Endometrium (tissue), 2 donors: ENCODE measurements around the gene IQCF6.
A peak's percentile ranks its signal among the peaks of the same experiment; 100 is the strongest.
"Not testable (repeated sequence)": the region's sequence is repeated elsewhere in the genome, so short reads cannot be mapped to it uniquely, and the experiment has no call there.

Experiments used
- FAIRE-seq: peaks from 2 replicates; lab custom pipeline; 2012; peaks lifted over from hg19 to GRCh38; lab: Jason Lieb, UNC
- donor health status: control.
- donor health status: control.

Gene IQCF6

DNA sequence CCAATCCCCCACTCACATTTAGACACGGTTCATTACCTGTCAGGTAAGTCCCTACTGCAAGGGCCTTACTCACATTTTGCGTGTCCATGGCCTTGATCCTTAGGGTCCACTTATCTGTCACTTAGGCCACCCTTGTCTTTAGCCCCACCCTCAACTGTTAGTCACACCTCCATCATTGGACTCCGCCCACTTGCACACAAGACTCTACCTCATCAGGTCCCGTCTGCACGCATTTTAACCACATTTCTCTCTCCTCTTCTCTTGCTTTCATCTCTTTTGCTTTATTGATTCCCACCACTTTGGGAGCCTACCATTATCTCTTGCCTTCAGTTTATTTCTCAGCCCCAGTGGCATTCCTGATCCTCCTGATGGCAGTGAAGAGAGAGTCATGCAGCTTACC lies at the start of gene IQCF6:
Gene IQCF6, minus strand, starts transcription at position 101 of the 400 bp plus-strand sequence. Its CDS starts 13 bp downstream, at position 88.
- FAIRE-seq = no peak

DNA sequence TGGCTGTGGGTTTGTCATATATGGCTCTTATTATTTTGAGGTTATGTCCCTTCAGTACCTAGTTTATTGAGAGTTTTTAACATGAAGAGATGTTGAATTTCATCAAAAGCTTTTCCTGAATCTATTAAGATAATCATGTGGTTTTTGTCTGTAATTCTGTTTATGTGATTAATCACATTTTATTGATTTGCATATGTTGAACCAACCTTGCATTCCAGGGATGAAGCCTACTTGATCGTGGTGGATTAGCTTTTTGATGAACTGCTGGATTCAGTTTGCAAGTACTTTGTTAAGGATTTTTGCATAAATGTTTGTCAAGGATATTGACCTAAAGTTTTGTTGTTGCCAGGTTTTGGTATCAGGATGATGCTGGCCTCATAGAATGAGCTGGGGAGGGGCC lies 49.3 kb upstream of the IQCF6 start:
- FAIRE-seq = no peak

DNA sequence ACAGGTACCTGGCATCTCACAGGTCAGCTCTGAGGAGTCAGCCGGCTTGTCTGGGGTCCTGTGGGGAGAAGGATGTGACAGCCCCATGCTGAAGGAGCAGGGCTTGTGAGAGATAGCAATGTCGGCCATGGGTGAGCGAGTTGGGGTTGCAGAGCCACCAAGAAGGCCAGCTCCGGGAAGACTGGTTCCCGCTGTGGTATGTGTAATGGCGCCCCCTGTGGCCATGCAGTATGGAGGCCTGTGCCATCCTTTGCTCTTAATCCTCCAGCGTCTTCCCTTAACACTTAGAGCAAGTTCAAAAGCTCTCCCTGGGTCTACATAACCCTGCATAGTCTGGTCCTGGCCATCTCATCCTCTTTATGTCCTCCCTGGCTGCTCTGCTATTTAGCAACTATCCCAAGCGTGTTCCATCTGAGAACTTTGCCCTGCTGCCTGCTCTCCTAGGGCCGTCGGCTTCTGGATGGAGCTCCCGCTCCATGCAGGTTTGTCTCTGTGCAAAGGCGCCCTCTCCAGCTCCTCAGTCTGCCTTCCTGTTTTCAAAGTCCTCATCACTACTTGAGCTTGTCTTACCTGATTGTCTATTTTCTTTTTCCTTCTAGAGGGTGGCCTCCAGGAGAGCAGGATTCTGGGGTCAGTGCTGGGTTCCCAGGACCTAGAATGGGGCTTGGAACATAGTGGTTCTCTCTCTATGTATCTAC lies 40.8 kb upstream of the IQCF6 start:
- FAIRE-seq = no peak

DNA sequence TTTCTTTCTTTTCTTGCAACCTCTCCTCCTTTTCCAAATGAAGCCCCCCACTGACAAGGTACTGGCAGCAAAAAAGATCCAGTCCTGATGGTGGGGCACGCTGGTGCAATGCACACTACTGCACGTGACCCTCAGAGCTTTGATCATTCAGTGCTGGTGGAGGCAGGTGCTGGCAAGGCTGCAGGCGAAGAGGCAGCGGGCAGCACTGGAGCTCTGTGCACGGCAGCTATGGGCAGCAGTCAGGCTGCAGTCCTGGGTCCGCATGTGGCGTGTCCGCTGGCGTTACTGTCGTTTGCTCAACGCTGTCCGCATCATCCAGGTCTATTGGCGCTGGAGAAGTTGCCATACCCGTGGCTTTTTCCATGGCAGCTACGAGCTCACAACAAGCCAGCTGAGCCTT lies 40.1 kb upstream of the IQCF6 start:
- FAIRE-seq = no peak

DNA sequence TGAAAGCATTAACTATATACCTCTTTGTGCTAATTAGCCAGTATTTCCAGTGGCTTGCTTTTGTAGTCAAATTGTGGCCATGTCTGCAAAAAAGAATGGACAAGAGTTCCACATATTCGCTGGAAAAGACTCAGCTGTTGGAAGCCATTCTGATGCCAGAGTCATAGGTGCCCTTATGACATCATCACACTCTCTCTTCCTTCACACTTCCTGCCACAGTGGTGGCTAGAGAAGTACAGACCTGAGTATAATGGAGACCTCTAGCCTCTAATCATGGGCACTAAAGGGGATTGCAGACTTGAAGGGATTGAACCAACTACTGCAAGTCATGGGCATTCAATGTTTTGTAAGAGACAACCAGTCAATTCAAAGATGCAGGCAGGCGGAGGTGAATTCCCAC lies 38.3 kb upstream of the IQCF6 start:
- FAIRE-seq = no peak

DNA sequence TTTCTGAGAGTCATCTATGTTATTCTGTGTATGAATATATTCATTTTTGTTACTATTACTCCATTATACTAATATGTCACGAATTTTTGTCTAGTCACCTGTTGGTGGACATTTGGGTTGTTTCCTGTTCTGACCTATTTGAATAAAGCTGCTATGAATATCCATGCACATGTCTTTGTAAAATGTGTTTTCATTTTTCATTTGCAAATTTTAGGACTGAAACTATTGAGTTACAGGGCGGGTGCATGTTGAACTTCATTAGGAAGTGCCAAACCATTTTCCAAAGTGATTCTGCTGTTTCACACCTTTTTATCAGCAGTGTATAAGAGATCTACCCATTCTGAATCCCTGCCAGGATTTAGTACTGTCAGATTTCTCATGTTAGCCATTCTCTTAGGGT lies 37.7 kb upstream of the IQCF6 start:
- no peak for FAIRE-seq

DNA sequence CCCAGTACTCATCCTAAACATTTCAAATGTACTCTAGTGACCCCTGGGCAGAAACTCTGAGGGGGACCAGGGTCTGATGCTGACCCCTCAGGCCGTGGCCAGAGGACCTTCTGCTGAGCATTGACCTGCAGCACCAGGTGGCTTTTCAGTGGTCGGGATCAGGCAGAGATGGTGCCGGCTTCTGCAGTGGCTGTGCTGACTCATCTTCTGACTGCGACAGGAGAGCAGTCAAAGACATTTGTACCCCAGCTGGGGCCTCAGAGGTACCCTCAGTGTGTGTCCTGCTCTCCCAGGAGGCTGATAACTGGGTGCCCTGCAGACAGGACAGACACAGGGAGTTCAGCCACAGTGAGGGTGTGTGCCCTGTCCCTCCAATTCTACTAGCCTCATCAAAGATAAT lies 36.6 kb upstream of the IQCF6 start:
- no peak for FAIRE-seq

DNA sequence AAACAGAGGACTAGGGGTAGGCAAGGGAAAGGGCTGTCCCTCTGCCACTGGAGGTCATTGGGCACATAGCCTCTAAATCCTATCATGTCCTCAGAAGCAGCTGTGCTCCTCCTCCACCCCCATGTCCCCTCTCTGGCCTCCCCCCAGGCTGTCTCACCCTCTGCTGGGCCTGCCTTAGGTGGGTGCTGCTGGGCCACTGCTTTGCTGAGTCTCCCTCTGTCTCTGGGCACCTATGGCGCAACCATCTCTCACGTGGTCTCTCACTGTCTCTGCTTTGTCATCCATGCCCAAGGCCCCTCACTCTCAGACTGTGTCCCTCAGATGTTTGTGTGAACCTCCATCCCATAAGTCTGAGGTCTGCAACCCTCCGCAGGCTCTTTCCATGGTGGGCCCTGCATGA lies 35.0 kb upstream of the IQCF6 start:
- FAIRE-seq = no peak

DNA sequence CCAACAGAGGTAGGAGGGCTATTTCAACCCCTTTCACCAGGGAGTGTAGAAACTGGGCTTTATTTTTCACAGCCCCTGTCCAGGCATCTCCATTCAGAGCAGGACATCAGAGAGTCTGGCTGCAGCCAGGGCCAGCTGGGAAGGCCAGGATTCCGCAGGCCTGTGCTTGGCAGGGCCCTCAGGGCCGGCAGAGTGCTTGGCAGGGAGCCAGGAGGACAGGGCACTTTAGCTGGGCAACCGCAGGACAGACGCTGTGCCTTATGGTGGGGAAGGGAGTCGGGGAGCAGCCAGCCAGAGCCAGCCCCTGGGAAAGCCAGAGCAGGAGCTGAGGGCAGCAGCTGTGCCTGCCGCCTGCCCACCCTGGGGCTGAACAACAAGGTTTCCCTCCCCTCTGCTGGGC lies 34.5 kb upstream of the IQCF6 start:
- no peak for FAIRE-seq

DNA sequence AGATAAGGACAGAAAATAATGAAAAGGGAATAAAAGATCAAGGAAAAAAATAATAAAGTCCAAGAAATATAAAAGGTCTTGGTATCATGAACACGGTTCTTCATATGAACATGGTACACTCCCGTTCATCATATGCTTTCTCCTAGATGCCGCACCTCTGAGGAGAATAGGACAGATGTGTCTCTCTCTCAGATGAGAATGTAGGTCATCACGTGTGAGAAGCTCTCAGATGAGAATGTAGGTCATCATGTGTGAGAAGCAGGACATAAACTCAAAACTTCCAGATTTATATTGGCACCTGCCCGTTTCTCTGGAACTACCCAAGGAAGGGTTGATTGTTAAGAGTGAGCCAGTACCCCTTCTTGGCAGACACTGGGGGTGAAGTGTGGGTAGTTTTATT lies 29.9 kb upstream of the IQCF6 start:
- FAIRE-seq = no peak

DNA sequence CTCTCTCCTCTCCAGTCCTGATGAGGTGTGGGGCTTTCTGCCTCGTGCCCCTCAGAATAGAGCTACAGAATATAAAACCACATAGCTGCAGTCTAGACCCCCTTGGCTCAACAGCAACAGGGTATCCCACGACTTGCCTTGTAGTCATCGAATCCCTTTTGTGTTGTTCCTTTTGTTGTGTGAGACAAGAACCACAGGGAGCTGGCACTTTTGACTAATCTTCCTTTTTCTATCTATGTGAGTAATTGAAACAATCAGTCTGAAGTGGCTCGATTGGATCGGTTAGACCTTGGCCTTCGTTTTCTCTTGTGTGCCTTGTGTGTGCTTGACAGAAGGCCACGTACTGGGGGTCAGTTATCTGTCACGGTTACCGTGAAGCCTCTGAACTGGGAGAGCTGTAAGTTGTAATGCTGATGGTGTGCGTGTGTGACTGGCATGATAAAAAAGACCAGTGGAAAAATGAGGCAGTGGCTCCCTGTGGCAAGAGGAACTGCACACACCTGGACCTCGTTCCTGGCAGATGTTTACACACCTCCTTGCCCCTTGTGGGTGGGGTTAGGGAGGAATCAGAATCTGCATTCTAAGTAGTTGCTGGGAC lies 23.2 kb upstream of the IQCF6 start:
- FAIRE-seq = no peak

DNA sequence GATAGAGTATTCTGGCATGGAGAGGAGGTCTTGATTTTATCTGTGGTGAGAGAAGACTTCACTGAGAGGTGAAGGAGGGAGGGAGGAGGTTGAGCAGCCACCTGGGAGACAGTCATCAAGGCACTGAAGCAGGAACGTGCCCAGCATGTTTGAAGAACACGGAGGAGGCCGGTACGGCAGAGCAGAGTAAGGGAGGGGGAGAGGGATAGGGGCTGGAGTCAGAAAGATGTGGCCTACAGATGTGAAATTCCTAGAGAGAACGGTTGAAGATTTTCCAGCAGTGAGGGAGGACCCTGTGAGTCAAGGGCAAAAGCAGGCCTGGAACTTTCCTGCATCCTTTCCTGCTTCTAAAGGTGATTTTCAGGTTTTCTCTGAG lies 21.7 kb upstream of the IQCF6 start:
- FAIRE-seq = no peak

DNA sequence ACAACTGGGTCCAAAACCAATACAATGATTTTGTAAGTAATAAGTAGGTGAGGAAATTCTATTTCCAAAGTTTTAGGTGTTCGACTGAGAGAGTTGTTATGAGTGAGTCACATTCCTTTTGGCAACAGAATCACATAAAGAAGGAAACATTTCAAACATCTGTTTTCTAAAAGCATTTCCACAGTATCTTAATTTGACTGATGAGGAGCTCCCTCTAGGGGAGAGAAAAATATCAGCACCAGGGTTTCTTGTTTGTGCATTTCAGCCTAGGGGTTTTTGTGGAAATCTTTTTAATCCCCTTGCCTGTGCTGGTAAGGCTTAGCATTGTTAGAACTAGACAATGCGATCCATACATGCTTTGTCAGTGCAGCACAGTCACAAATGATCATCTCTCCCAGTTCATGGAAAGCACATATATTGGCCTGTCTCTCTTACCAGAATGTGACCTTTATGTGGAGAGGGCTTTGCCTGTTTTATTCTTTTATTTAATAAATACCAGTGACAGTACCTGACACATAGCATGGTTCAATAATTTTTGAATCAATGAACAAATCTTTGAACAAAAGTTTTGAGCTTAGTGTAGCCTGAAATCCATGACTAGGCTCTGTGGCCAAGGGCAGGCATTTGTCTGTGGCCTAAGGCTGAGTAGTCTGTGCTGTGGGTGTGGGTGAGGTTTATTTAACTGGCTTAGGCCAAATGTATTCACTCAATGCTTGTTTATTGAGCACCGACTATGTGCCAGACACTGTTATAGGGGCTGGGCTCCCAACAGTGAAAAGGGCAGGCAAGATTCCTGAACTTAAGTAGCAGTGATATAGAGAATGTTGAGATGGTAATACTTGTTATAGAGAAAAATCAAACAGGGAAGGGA lies 21.1 kb upstream of the IQCF6 start:
- FAIRE-seq = peak; percentile 95

DNA sequence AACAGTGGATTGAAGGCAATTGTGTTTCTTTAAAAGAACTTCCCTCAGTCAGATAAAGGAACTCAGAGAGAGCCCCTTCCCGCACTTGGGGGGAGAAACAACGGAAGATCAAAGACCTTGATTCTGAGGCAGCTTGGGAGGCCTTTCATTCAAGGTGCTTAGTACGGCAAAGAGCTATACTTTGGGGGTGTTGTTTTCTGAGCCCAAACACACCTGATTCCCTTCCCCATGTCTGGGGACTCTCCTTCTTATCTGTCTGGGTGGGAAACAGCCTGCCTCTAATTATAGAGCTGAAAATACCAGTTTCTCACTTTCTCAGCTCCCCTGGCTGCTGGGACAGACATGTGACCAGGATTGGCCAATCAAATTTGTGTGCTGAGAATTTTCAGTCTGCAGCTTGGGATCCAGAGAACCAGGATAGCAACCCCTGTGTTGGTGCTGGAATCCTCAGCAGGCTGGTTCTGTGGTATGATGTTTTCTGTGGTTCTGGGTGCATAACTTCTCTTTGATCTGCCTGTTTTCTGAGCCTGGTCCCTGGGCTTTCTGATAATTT lies 19.4 kb upstream of the IQCF6 start:
- FAIRE-seq = no peak

DNA sequence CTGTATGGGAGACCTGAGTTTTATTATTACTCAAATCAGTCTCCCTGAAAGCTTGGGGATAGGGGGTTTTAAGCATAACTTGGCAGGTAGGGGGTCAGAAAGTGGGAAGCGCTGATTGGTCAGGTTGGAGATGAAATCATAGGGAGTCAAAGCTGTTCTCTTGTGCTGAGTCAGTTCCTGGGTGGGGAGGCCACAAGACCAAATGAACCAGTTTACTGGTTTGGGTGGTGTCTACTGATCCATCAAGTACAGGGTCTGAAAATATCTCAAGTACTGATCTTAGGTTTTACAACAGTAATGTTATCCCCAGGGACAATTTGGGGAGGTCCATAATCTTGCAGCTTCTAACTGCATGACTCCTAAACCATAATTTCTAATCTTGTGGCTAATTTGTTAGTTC lies 17.8 kb upstream of the IQCF6 start:
- no peak for FAIRE-seq

DNA sequence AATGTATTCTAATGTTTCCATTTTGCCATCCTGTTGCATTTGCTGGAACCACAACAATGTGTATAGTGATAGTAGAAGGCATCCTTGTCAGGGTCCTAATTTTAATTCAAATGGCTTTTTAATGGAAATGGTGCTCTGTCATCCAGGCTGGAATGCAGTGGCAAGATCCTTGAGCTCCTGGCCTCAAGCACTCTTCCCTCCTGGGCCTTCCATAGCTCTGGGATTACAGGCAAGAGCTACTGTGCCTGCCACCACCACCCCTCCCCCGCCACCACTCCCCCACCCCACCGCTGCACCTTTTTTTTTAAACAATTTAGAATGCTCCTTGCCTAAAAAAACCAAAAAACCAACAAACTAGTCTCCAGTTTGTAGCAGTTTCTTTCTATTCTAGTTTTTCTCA lies 15.2 kb upstream of the IQCF6 start:
- FAIRE-seq = no peak

DNA sequence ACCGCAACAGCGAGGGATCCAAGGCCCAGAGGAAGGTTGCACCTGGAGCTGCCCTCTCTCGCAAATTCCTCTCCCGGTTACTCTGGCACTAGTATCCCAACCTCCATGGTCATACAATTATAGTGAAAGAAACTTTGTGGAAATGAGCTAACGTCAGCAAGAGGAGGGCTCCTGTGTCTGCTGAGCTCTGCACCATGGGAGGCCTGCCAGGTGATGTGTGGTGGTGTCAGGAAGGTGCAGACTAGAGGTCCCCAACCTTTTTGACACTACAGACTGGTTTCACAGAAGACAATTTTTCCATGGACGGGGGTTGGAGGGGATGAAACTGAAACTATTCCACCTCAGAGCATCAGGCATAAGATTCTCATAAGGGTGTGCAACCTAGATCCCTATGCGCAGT lies 13.2 kb upstream of the IQCF6 start:
- no peak for FAIRE-seq

DNA sequence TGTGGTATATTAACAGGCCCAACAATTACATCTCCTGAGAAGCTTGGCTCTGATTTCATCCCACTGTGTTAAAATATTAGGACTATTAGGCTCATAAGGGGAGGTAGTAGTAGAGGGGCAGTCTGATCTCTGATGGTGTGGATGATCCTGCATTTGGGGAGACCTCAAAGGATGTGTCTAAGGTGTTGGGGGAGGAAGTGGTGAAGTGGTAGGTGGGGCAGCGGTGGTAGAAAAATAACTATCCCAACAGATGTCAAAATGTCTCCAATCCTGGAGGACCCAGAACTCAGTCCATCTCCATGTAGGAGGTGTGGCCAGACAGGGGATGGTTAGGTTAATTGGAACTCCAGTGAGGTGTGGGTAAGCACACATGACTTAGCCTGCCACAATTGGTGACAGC lies 10.4 kb upstream of the IQCF6 start:
- FAIRE-seq = no peak

DNA sequence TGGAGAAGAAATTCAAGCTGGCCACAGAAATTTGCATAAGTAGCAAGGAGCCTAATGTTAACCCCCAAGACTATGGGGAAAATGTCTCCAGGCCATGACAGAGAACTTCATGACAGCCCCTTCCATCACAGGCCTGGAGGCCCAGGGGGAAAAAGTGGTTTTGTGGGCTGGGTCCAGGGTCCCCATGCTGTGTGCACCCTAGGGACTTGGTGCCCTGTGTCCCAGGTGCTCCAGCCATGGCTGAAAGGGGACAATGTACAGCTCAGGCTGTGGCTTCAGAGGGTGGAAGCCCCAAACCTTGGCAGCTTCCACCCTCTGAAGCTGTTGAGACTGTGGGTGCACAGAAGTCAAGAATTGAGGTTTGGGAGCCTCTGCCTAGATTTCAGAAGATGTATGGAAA lies 8.5 kb upstream of the IQCF6 start:
- not testable (repeated sequence) for FAIRE-seq

DNA sequence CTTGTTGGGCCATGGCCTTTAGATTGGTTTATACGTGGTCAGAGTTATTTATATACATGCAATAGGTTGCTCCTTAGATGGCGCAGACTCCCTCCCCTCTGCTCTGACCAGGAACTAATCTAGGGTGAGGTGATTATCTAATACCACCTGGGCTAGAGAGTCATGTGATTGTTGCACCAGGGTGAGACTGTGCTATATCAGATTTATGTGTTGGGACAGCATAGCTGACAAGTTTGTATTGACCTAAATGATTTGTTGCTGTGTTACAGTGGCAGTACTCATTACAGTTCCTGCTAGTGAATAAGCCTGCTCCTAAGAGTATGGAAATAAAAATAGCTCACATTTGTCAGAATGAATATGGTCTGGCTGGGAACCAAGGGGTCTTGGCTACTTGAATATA lies 7.2 kb upstream of the IQCF6 start:
- FAIRE-seq = no peak

DNA sequence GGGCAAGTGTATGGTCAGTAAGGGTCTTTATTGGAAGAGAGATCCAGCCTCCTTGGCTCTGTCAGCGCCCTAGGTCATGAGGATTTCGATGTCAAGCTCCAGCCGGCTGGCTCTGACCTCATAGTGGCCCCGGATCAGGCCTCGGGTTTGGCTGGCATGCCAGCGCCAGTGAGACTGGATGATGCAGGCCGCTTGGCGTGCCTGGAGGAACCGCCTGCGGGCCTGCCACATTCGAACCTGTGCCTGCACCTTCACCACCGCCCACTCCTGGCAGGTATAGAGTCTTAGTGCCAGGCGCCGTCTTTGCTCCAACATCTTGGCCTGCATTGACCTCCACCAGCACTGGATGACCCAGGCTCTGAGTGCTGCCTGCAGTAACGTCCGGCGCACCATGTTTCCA lies 483 bp downstream of the IQCF6 start:
- no peak for FAIRE-seq

DNA sequence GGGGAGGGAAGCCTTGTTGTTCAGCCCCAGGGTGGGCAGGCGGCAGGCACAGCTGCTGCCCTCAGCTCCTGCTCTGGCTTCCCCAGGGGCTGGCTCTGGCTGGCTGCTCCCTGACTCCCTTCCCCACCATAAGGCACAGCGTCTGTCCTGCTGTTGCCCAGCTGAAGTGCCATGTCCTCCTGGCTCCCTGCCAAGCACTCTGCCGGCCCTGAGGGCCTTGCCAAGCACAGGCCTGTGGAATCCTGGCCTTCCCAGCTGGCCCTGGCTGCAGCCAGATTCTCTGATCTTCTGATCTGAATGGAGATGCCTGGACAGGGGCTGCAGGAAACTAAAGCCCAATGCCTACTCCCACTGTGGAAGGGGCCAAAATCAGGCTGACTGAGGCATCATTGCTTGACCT lies 1.1 kb downstream of the IQCF6 start:
- FAIRE-seq = no peak

DNA sequence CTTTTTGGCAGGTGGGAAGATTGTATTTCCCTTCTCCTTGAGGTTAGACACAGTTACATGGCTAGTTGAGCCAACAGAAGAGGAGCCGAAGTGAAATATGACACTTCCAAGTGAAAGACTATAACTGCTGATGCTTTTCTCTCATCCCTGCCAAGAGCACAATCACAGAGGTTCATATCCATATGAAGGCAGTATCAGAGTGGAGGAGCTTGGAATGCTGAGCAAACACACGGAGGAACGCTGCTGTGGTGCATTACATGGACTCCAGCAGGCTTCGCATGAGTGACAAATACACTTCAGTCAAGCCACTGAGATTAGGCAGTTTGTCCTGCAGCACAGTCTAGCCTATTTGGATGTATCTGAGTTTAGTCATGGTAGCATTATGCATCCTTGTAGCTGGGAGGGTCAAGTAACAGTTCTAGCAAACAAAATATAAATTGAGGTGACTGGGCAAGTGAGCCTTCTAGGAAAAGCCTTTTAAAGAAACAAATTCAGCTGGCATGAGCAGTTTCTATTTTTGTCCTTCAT lies 5.4 kb downstream of the IQCF6 start:
- FAIRE-seq = no peak
